Endothelial cell of hepatic sinusoid (primary cell): Measurements from ENCODE around the gene PPP6R1.
"Not testable (repeated sequence)": the region's sequence is repeated elsewhere in the genome, so short reads cannot be mapped to it uniquely, and the experiment has no call there.

Source experiments
- in situ Hi-C: cut with HindIII; loops from 2 replicates; pipeline ENCODE4 v1.10.0; 2017; ENCODE audit warnings: low sequenced_read_pairs

Gene PPP6R1

DNA sequence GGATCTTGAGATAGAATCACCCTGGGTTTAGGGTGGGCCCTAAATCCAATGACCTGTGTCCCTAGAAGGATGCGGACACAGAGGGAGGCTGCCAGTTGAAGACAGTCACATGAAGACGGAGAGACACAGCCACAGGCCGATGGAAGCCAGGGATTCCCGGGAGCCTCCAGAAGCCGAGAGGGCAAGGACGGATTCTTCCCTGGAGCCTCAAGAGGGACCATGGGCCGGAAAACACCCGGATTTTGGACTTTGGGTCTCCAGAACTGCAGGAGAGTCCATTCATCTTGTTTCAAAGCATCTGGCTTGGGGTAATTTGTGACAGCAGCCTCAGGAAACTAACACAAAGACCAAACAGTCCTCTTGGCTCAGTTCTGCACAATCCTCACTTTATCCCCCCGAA lies 32.5 kb downstream of the PPP6R1 start:
- in situ Hi-C loops = no loop called here

DNA sequence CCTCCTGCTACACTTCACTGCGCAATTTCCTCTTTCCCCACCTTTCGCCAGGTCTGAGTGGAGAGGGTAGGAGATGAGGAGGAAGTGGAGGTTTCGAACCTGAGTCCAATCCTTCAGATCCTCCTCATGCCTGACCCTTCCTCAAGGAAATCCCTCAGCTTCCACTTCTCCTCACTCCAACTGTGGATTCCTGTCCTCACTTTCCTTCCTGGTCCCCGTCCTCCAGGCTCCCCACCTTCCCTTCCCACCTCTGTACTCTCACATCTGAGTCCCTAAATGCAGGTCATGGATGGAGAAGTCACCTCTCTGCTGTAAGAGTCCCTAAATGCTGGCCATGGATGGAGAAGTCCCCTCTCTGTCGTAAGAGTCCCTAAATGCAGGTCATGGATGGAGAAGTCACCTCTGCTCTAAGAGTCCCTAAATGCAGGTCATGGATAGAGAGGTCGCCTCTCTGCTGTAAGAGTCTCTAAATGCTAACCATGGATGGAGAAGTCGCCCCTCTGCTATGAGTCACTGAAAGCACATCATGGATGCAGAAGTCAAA lies 33.3 kb downstream of the PPP6R1 start:
- in situ Hi-C loops = no loop called here

DNA sequence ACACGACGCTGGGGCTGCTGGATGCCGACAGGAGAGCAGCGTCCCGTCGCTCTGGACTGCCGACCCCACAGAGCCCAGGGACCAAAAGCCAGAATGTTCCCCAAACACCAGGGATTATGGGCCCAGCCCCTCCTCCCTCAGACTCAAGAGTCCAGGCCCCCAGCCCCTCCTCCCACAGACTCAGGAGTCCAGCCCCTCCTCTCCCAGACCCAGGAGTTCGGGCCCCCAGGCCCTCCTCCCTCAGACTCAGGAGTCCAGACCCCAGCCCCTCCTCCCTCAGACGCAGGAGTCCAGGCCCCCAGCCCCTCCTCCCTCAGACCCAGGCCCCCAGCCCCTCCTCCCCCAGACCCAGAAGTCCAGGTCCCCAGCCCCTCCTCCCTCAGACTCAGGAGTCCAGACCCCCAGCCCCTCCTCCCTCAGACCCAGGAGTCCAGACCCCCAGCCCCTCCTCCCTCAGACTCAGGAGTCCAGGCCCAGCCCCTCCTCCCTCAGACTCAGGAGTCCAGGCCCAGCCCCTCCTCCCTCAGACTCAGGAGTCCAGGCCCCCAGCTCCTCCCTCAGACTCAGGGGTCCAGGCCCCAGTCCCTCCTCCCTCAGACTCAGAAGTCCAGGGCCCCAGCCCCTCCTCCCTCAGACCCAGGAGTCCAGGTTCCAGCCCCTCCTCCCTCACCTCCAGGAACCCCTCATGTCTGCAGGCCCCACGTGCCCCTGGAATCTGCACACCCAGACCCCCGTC lies 34.0 kb downstream of the PPP6R1 start:
- in situ Hi-C loops = loop anchor here (5.0 kb wide), 1 partner anchor 72 kb away; no protein-coding TSS in a partner anchor

DNA sequence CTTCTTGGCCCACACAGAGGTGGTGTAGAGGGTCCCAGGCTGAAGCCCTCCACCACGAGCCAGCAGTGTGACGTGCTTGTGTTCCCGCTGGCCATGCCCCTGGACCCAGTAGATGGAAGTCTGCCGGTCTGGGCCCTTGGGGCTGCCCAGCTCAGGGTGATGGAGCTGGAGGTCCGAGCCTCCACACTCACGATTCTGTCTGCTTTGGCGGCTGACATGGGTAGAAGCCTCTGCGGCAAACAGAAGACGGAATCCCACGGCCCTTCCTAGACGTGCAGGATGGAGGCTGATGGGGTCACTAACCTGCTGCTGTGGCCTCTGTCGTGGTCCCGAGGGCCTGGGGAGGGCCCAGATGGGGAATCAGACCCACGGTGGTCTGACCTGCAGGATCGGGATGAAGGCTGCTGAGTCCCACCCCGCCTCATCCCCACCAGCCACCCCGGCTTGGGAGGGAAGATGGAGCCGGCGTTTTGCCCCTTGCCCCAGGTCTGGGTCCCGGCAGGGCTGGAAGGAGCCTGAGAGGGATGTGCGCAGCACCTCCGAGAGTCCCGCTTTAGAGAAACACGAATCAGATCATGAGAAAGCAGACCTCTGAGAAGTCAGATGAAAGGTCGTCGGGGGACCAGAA lies 34.7 kb downstream of the PPP6R1 start:
- in situ Hi-C loops = loop anchor here (5.0 kb wide), 1 partner anchor 73 kb away; no protein-coding TSS in a partner anchor

DNA sequence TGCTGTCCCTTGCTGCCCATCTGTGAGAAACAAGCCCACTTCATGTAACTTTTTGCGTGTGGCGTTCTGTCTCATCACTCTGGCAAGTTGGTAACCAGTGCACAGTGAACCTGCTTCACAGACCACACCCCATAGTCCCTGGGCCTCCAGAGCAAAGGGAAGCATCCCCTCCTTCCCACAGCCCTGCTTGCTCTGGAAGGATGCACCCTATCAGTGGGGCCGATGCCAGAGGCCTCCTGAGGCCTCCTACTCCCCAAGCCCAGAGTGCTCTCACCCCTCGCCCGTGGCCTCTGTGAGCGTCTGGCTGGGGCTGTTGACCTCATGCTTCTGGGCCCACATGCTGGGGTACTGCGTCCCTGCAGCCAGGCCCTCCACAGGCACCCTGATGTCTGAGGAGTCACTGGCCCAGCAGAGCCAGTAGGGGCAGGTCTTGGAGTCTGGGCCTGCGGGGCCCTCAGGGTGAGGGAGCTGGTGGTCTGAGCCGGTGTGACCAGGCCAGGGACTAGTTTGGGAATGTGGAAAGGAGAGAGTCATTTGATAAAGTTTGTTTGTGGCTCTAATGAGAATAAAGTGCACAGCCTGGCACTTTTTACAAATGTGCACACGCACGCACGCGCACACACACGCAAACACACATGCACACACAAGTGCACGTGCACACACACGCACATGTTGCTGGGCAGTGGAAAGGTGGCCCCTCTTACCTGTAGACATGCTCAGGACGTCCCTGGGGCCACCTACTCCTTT lies 35.4 kb downstream of the PPP6R1 start:
- in situ Hi-C loops = loop anchor here (5.0 kb wide), 1 partner anchor 74 kb away; no protein-coding TSS in a partner anchor

DNA sequence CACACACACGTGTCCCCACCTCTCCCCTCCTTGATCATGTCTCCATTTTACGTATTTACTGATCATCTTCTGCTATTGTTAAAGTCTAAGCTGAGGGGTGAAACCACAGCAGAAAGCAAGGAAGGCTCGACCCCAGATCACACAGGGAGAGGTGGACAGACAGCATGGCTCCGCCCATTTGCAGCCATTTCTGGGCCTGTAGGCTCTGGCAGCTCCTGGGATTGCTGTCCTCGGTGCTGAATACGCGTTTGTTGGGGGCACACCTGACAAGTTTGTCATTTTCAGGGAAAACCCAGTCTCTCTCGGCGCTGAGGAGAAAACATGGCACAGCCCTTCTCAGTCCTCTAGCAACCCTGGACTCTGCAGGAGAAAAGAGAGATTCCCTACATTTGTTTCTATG lies 38.3 kb downstream of the PPP6R1 start:
- in situ Hi-C loops = loop anchor here (5.0 kb wide), 1 partner anchor 77 kb away; no protein-coding TSS in a partner anchor

DNA sequence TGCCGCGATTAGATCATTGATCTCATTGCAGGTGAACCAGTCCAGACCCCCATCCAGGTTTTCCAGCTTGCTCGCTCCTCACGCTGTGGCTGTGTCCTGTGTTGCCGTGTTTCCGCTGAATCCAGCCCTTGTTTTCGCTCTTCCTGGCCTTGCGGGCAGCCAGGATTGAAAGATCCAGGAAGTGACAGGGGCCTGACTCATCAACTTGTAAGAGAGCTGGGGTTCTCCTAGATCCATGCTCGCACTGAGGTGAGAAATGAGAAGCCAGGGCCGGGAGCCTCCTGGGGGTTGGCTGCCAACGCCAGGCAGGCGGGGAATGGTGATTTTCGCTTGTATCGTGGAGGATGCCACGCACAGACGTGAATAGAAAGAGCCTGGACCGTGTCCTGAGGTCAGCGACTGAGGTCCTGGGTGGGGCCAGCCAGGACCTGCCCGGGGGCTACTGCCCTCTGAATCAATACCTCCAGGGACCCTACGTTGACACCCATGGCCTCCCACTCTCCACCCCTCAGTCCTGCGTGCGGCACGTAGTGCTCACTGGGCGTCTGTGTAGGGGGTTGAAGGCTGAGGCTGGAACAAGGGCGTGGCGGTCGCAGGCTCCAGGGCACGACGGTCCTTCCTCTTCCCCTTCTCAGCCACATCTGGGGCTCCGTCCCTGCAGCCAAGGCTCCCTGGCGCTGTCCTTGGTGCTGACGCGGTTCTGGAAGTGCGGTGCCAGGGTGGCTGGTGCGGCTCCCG lies 42.2 kb downstream of the PPP6R1 start:
- in situ Hi-C loops = loop anchor here (5.0 kb wide), 1 partner anchor 406 kb away; the partner anchor contains the start of gene ZNF784

DNA sequence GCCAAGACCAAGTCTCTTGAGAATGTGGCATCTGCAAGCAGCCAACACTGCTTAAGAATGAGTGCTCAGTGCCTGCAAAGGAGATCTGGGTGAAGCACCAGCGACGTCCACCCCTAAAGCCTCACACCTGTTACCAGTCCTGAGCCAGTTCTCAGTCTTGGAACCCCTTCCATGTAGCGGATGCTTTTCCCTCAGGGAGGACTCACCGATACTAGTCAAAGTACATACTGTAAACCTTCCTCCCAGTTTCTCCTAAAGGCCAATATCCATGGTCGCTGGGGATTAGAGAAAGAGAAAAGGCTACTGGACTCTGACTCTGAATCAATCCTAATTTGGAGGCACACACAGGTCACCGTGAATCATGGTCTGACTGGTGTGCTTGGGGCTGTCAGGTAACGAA lies 45.3 kb downstream of the PPP6R1 start:
- in situ Hi-C loops = no loop called here

DNA sequence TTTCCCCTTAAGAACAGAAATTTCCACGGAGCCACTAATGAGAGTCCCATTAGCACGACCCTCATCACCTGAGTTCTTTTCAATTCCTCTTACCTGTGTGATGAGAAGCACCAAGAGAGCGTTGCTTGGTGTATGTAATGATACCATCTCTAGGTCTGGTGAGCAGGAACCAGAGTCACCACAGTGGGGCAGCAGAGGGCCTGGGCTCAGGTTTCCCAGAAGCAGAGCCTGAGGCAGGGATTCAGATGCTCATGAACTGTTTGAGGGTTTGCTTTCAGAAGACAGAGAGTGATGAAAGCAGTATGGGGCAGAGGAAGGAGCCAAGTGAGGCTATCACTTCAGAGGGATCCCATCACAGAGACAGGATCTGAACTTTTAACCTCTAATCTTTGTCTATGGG lies 46.4 kb downstream of the PPP6R1 start:
- in situ Hi-C loops = no loop called here

DNA sequence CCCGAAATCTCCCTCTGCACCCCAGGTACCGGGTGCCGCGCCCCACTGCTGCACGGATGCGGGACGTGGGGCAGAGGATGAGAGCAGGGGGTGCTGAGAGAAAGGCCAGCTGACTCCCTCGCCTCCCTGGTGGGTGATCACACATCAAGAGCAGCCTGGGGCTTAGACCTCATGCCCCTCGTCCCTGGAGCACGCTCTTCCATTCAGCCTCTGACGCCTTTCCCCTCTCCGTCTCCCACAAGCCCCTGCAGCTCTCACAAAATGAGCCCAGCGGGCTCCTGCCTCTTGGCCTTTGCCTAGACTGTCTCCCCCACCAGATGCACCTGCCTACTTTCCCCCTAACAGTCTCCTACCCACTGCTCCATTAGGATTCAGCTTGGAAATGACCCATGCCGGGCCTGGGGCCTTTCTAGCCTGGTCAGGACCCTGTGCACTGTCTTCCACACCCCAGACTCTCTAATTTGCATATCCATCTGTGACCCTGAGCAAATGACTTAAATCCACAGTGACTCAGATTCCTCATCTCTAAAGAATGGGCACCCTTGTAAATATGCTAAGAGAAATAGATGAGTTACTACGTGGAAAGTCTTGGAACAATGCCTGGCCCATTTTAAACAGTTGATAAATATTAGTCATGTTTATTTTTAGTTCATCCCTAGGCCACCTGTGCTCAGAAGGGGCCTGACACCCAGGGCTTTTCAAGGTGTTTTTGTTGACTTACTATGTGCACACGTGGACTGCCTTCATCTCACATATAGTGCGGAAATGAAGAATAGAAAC lies 48.9 kb downstream of the PPP6R1 start:
- in situ Hi-C loops = no loop called here

DNA sequence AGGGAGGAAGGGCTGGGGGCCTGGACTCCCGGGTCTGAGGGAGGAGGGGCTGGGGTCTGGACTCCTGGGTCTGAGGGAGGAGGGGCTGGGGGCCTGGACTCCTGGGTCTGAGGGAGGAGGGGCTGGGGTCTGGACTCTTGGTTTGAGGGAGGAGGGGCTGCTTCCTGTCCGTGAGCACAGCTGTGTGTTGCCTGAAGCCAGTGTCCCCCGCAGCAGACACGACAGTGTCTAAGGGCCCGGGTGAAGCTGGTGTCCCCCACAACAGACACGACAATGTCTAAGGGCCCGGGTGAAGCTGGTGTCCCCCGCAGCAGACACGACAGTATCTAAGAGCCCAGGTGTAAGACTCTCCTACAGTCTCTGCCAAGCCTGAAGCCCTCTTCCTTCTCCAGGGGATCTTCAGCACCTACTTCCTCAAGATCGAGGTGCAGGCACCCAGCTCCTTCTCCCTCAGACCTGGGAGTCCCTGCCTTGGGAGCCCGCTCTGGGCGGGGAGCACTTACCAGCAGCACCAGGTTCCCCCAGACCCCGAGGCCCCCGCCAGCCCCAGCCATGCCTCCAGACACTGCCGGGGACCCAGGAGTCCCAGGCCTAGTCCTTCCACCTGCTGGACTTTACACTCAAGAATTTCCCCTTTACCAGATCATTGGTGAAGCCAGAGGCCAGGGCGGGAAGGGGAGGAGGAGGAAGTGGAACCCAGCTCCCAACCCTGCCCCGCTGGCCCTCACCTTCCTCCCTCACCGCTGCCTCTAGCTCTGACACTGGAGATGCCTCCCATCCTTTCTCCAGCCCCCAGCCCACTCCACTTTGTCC lies 49.7 kb downstream of the PPP6R1 start, which contains the start of gene PTPRH:
Gene PTPRH, minus strand, starts transcription at position 622 of the 813 bp plus-strand sequence. Its CDS starts 68 bp downstream, at position 554.
- in situ Hi-C loops = no loop called here

DNA sequence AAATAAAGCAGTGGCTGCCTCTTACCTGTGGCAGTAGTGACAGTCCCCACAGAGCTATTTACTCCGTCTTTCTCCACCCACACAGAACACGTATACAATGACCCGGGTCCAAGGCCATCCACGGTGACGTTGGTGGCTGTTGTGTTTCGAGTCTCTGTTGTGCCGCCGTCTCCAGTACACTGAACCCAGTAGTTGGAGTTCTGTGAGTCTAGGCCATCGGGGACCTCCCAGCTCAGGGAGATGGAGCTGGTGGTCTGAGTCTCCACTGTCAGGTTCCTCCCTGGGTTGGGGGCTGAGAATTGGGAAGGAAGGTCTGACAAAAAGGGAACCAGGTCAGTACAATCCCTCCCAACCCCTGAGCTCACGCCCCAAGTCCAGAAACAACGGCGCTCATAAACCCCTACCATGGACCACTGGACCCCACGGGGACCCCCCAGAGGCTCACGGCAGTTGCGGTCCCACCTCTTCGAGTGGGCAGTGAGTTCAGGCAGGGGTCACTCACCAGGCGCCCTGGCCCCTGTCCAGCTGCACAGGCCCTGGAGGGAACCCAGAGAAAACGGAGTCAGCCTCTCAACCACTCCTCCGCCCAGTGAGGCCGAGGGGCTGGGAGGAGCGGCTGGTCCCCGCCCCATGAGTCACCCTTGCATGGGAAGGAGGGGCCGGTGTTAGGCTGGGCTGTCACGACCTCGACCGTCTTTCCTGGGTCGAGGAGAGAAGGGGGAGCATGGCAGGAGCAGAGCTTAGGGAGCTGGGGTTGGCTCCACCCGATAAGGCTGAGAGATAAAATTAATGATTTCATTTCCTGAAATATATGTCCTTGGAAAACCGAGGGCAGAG lies 51.9 kb downstream of the PPP6R1 start:
- in situ Hi-C loops = no loop called here

DNA sequence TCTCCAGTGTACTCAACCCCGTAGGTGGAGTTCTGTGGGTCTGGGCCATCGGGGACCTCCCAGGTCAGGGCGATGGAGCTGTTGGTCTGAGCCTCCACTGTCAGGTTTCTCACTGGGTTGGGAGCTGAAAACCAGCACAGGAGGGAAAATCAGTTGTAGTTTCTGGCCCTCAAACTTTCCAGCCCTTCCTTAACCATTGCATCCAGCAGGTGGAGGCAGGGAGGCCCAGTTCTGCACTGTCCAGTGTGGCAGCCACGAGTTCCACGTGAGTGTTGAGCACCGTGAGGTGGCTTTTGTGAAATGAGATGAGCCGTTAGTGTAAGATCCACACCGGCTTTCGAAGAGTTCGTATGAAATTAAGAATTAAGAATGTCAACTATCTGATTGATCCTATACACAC lies 56.6 kb downstream of the PPP6R1 start:
- in situ Hi-C loops = not testable (repeated sequence)

DNA sequence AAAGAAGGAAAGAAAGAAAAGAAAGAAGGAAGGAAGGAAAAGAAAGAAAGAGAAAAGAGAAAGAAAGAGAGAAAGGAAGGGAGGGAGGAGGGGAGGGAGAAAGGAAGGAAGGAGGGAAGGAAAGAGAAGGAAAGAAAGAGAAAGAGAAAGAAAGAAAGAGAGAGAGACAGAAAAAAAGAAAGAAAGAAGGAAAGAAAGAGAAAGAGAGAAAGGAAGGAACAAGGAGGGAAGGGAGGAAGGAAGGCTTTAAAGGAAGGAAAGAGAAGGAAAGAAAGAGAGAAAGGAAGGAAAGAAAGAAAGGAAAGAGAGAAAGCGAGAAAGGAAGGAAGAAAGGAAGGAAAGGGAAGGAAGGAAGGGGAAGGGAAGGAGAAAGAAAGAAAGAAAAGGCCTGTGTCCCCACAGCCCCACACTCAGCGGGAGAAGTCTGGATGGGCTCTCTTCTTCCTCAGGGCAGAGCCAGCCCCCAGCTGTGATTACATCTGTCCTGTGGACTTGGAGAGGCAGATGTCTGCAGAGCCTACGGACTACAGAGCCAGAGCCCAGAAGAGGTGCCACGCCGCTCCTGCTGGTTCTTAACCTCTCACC lies 59.1 kb downstream of the PPP6R1 start:
- in situ Hi-C loops = no loop called here

DNA sequence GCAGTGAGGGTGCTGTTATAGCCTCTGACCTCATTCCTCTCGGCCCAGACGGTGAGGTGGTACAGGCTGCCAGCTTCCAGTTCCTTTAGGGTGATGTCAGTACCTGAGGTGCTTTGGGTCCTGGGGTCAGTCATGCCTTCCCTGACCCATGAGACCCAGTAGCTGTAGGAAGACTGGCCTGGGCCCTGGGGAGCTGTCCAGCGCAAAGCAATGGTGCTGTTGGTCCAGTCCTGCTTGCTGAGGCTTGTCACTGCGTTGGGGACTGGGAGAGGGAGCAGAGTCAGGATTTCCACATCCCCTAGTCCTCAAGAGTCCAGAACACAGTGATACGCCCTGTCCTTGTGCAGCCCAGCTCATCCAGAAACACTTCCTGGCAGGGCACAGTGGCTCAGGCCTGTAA lies 60.2 kb downstream of the PPP6R1 start:
- in situ Hi-C loops = no loop called here

DNA sequence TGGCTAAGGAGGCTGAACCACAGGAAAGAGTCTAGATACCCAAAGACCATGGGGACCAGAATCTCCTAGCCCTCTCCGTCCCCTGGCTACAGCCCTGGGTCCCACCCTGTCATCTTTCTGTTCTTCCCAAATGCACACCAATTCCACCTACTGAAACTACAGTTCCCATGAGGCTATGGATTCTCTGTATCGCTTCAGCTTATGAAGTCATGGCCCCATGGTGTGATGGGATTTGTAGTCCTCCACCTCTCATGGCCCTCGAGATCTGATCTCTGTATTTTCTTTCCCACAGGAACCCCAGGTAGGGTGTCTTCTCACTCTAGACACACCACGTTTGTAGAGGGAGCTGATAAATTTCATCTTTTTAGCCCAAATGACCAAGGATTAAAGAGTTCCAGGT lies 61.3 kb downstream of the PPP6R1 start:
- in situ Hi-C loops = no loop called here

DNA sequence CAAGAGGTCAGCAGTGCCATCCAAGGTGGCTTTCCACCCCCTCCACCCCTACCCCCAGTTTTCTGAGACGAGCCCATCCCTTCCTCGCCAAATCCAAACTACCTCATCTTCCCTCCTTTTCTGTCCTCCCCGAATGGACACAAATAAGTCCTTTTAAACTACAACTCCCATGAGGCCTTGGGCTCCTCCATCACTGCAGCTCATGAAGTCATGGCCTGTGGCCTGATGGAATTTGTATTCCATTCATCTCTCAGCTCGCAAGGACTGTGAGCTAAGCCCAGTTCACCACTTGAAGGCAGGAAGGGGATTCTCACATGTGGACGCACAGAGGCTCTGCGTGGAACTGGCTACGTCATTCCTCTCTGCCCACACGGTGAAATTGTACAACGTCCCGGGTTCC lies 62.0 kb downstream of the PPP6R1 start:
- in situ Hi-C loops = no loop called here

DNA sequence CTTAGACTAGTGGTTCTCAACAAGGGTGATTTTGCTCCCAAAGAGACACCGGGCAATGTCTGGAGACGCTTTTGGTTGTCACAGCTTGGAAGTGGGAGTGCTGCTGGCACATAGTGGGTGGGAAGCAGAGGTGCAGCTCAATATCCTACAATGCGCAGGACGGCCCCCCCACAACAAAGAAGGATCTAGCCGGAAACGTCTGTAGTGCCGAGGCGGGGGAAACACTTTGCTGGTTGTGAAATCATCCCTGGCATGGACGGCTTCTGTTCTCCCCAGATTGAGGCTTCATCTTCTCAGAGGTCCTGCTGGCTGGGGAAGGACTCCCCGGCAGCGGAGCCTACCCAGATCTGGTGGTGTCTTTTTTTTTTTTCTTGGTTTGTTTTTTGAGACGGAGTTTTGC lies 65.3 kb downstream of the PPP6R1 start:
- in situ Hi-C loops = no loop called here
